Esophagus squamous epithelium (tissue), 5 donors: ENCODE data around the gene SLC1A7. TPM values are rescaled to one million over a fixed set of nuclear protein-coding genes. Genes with fewer than 3 reads are reported as not detected.

Experiments used
- DNase-seq: peaks from one replicate; lab custom pipeline; 2025; lab: John Stamatoyannopoulos, UW
- H3K27ac ChIP-seq, 4 donors: fragments of 200-600 bp; sonication (generic); one replicate each; pipeline ENCODE4 v1.5.1; 2016 to 2019; ENCODE audit warnings: mild to moderate bottlenecking in 1 of 4
- H3K27me3 ChIP-seq, 4 donors: fragments of 200-600 bp; sonication (generic); 1 replicate in 3 of 4; 2 replicates in 1 of 4; pipeline versions ENCODE4 v1.5.1 to v1.6.0; 2017 to 2021; ENCODE audit warnings: antibody characterized with exemption in 1 of 4
- H3K36me3 ChIP-seq, 3 donors: fragments of 200-600 bp; sonication (generic); one replicate each; pipeline ENCODE4 v1.5.1; 2016 to 2019
- H3K4me1 ChIP-seq, 3 donors: fragments of 200-600 bp; sonication (generic); one replicate each; pipeline ENCODE4 v1.5.1; 2017 to 2019
- H3K4me3 ChIP-seq, 4 donors: fragments of 200-600 bp; sonication (generic); 1 replicate in 3 of 4; 2 replicates in 1 of 4; pipeline ENCODE4 v1.5.1; 2016 to 2019; ENCODE audit warnings: mild to moderate bottlenecking in 2 of 4, moderate library complexity in 1 of 4
- H3K9me3 ChIP-seq, 3 donors: fragments of 200-600 bp; sonication (generic); one replicate each; pipeline ENCODE4 v1.5.1; 2016 to 2019
- CTCF ChIP-seq, 6 experiments: fragments of 450-650 bp in 4 of 6; fragments of 200-600 bp in 2 of 6; sonication (generic) in 2 of 6; IDR thresholded peaks; one replicate each; pipeline ENCODE4 v1.5.1; 2016 to 2019; ENCODE audit warnings: antibody characterized with exemption in 6 of 6, mild to moderate bottlenecking in 4 of 6, moderate library complexity in 4 of 6
- POLR2A ChIP-seq, 4 donors: fragments of 450-650 bp; IDR thresholded peaks; one replicate each; pipeline ENCODE4 v1.6.1; 2017; ENCODE audit warnings: antibody characterized with exemption in 4 of 4, mild to moderate bottlenecking in 4 of 4, moderate library complexity in 3 of 4
- WGBS, 2 donors: methylation state at CpG; one replicate each; pipeline ENCODE4 v1.1.5; 2018; 5-methylcytosine and 5-hydroxymethylcytosine counted together
- intact Hi-C: fragments of 100-400 bp; cut with DNase I; formaldehyde crosslinking; loops from one replicate; pipeline ENCODE4 v1.15.0; 2022
- total RNA-seq, 4 donors: library from RNA; depleted of rRNA; stranded (reverse); fragments of >200 nt; gene quantifications; one replicate each; pipeline ENCODE4 v1.1.0, GENCODE V29; 2016
- donor health status: DM: yes; HTN: yes; CAD: no.

The SLC1A7 gene
- total RNA-seq, 4 donors from 2014 or later = 0.57 TPM; not detected in 3

GRCh38 chr1:53051676-53052075 lies 90.8 kb downstream of the SLC1A7 start:
- H3K9me3 ChIP-seq = no peaks in the 10 kb centered on the region
- peaks cover 0 to 57% (median 0%) of the 10 kb centered on the region in 3 donors for H3K36me3 ChIP-seq
- H3K4me1 ChIP-seq = peaks cover 0 to 30% (median 4%) of the 10 kb centered on the region in 3 donors
- intact Hi-C loops = no loop called here
- no peak overlapping the region for H3K27ac ChIP-seq
- H3K27me3 ChIP-seq = no peaks in the 10 kb centered on the region
- TF ChIP-seq CTCF (IDR thresholded peaks at IDR 0.05) = no peak
- no peak for TF ChIP-seq POLR2A (IDR thresholded peaks at IDR 0.05)
- WGBS, 2 donors = 30 to 50% methylated on average over 1 of the region's 1 CpG
- no peak for DNase-seq
- H3K4me3 ChIP-seq = no peak overlapping the region

DNA sequence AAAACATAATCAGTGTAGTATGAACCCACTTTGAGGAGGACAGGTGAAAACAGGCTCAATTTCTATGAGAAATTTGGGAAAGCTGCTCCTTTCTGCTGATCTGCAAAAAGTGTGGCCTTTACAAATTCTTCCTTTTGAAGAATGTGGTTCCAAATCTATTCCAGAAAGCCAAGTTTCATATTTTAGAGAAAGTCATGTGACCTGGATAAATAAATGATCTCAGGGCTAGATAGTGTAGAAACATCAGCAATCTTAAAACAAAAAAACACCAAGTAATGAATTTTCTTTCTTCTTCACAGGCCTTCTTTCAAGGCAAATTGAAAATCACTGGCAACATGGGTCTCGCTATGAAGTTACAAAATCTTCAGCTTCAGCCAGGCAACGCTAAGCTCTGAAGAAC lies 92.1 kb downstream of the SLC1A7 start:
- Histone ChIP-seq H3K4me3 (no peak overlapping the region), H3K27ac (no peak overlapping the region), H3K27me3 (no peaks in the 10 kb centered on the region), H3K4me1 (peaks cover 0 to 31% (median 4%) of the 10 kb centered on the region in 3 donors), H3K36me3 (peaks cover 0 to 58% (median 0%) of the 10 kb centered on the region in 3 donors), H3K9me3 (no peaks in the 10 kb centered on the region)
- WGBS, 2 donors = 83 to 90% methylated on average over 2 of the region's 2 CpGs
- DNase-seq = no peak
- TF ChIP-seq CTCF (IDR thresholded peaks at IDR 0.05) = no peak
- intact Hi-C loops = no loop called here

DNA sequence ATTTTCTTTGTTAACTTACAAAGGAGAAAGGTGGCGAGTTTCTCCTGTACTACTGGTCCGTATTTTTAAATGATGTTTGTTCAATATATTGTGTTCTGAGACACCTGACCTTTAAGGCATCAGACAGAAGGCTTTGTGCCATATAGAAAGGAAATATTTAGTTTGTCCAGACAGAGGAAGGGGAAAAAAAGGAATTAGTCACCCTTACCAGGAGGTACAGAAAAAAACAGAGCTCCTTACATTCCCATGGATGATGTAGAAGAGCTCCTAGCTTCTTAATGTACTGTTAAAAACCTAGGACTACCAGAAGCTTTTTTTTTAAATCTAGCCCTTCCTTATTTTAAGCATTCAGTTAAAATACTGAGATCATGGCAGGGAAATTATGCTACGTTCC lies 92.9 kb downstream of the SLC1A7 start:
- DNase-seq = no peak
- Histone ChIP-seq H3K9me3 (no peaks in the 10 kb centered on the region), H3K36me3 (peaks cover 0 to 66% (median 0%) of the 10 kb centered on the region in 3 donors), H3K27ac (no peak overlapping the region), H3K27me3 (no peaks in the 10 kb centered on the region), H3K4me3 (no peak overlapping the region), H3K4me1 (peaks cover 0 to 31% (median 4%) of the 10 kb centered on the region in 3 donors)
- no peak for TF ChIP-seq CTCF (IDR thresholded peaks at IDR 0.05)
- no peak for TF ChIP-seq POLR2A (IDR thresholded peaks at IDR 0.05)
- 69 to 90% methylated on average over 3 of the region's 3 CpGs for WGBS, 2 donors
- intact Hi-C loops = no loop called here

- H3K27me3 ChIP-seq = no peaks in the 10 kb centered on the region
- H3K4me1 ChIP-seq = peaks cover 0 to 31% (median 4%) of the 10 kb centered on the region in 3 donors
- H3K9me3 ChIP-seq = no peaks in the 10 kb centered on the region
- H3K36me3 ChIP-seq = peaks cover 0 to 69% (median 0%) of the 10 kb centered on the region in 3 donors
- no peak for DNase-seq
- intact Hi-C loops = no loop called here
- 90% methylated on average over 3 of the region's 3 CpGs for WGBS, 2 donors
- TF ChIP-seq POLR2A (IDR thresholded peaks at IDR 0.05) = no peak
- TF ChIP-seq CTCF (IDR thresholded peaks at IDR 0.05) = no peak
- H3K4me3 ChIP-seq = no peak overlapping the region
- no peak overlapping the region for H3K27ac ChIP-seq
These were observed 93.4 kb downstream of the SLC1A7 start for GRCh38 chr1:53048960-53049573.

DNA sequence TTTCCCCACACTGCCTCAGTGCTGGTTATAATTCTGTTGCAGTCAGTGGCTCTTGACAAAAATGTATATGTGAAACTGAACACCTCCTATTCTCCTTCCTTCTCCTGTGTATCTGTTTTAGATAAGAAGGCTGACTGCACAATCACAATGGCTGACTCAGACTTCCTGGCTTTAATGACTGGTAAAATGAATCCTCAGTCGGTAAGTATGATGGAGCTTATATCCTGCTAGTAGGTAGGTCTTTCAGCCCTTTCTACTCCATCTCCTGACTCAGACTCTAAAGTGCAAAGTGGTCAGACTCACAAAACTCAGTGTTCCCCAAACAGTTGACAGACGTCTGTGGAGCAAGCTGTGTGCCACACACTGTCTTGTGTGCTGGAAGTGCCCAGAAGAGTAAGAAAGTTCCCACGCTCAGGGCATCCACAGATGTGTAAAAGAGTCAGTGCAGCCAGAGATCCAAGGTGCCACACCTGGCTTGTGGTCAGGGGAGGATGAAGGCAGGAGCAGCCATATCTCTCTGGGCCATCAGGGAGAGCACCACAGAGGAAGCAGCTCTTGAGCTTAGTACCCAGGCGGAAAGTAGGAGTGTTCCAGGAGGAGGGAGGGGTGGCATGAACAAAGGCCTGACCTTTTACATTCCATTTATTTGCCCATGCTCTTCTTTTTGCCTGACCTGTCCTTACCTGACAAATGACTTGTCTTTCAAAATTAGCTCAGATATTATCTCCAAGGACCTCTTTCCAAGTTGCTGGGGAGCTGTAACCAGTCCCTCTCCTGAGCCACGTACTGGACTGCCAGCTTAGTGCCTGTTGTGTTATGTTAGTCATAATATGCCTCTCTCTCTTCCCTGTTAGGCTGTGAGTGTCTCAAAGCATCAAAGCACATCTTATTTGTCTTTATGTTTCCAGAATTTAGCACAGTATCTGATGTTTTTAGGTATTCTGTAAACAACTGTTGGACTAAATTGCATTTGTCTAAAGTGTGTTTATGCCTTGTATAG lies 94.4 kb downstream of the SLC1A7 start:
- WGBS, 2 donors = 58 to 59% methylated on average over 4 to 5 of the region's 5 CpGs
- Histone ChIP-seq H3K27ac (peak overlapping the region in 1 of 4 donors; percentile 11), H3K4me3 (no peak overlapping the region), H3K9me3 (no peaks in the 10 kb centered on the region), H3K4me1 (peaks cover 0 to 31% (median 4%) of the 10 kb centered on the region in 3 donors), H3K27me3 (no peaks in the 10 kb centered on the region), H3K36me3 (peaks cover 0 to 62% (median 0%) of the 10 kb centered on the region in 3 donors)
- DNase-seq = no peak
- intact Hi-C loops = no loop called here
- TF ChIP-seq CTCF (IDR thresholded peaks at IDR 0.05) (no peak), POLR2A (IDR thresholded peaks at IDR 0.05) (no peak)
